Epithelial cell of proximal tubule (primary cell): Measurements from ENCODE around the gene PNP. TPM values are rescaled to one million over a fixed set of nuclear protein-coding genes. Genes with fewer than 3 reads are reported as not detected.
"Not testable (repeated sequence)": the region's sequence is repeated elsewhere in the genome, so short reads cannot be mapped to it uniquely, and the experiment has no call there.

Experiments used
- DNase-seq: peaks from one replicate; pipeline ENCODE4 v3.0.0-alpha.2; 2011; ENCODE audit warnings: low read depth
- H3K4me3 ChIP-seq: 2 replicates; pipeline ENCODE4 v1.5.1; 2011; ENCODE audit warnings: low read depth, mild to moderate bottlenecking, low read length
- total RNA-seq: library from RNA; depleted of rRNA; stranded (reverse); fragments of >200 nt; gene quantifications from 2 replicates; pipeline ENCODE4 v1.2.3, GENCODE V29; 2015
- TF ChIP-seq, protein P1 (sequence below): conservative IDR thresholded peaks from 2 replicates; pipeline ENCODE4 v1.5.1; 2012; ENCODE audit warnings: low read depth, mild to moderate bottlenecking, low read length

PNP gene
- total RNA-seq, 1 donor from 2014 or later: 152 TPM

DNA sequence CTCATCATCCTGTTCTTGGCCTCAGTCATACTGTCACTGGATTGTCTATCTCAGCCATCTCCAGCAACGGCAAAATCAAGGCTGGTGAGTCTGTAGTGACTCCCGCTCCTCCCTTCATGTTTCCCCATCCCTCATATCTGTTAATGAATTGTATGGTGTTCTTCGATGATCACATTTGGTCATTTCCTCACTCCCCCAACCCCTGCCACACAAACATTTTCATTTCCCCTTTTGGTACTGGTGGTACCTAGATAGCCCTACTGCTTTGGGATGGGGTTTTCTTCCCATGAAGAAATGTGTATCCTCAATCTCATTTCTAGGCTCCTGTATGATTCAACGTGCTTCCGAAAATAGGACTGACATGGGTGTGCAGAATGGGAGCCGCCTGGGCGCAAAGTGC lies 30.5 kb upstream of the PNP start:
- no peak overlapping the region for H3K4me3 ChIP-seq
- DNase-seq: no peak
- TF ChIP-seq, protein P1, sequence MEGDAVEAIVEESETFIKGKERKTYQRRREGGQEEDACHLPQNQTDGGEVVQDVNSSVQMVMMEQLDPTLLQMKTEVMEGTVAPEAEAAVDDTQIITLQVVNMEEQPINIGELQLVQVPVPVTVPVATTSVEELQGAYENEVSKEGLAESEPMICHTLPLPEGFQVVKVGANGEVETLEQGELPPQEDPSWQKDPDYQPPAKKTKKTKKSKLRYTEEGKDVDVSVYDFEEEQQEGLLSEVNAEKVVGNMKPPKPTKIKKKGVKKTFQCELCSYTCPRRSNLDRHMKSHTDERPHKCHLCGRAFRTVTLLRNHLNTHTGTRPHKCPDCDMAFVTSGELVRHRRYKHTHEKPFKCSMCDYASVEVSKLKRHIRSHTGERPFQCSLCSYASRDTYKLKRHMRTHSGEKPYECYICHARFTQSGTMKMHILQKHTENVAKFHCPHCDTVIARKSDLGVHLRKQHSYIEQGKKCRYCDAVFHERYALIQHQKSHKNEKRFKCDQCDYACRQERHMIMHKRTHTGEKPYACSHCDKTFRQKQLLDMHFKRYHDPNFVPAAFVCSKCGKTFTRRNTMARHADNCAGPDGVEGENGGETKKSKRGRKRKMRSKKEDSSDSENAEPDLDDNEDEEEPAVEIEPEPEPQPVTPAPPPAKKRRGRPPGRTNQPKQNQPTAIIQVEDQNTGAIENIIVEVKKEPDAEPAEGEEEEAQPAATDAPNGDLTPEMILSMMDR: no peak

DNA sequence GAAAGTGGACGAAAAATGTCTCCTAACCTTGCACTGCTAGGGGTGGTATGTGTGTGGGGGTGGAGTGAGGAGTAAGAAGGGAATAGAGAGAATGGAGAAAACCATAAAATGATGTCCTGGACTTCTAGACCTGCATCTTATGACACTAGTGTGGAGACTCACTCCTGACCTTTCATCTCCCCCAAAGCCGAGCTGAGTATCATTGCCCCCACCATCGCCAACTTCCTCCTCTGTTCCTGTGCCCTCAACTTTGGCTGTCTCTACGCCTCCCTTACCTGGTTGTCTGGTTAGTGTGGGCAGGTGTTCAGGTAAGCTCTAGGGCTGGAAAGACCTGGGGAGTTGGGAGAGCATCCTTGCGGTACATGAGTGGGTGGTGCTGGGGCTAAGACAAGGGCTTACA lies 28.7 kb upstream of the PNP start:
- TF ChIP-seq, protein P1: no peak
- H3K4me3 ChIP-seq: no peak overlapping the region
- DNase-seq: no peak

DNA sequence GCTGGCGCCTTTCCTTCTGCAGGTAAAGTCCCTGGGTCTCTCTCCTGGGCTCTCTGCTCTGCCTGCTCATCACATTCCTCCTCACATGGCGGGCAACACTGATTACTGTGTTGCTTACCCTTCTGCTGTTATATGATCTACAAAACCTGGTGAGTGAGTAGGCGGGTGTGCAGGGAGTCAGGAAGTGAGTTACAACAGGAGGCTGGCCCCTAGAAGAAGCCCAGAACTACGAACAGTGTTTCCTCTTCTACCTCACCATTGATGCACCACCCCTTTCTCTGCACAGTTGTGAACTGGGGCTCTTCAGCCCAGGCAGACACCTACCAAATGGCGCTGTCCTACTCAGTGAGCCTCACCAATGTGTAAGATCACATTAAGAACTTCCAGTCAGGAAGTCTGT lies 28.3 kb upstream of the PNP start:
- TF ChIP-seq, protein P1: peak; percentile 4
- no peak for DNase-seq
- no peak overlapping the region for H3K4me3 ChIP-seq

DNA sequence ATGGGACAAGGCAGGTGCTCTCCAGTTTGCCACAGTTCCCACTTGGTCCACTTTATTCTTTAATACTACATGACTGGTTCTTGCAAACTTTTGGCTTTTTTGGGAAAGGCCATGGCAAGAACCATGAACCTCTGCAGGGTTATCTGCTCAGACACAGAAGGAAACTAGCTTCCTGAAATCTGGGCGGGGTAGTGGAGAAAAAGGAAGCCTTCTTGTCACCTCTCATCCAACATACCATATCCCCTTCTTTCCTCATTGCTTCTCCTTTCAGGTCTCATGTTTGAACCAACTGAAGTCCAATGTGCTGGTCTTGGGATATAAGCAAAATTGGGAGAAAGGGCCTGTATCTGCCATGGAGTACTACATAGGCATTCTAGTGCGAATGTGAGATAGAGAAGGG lies 27.7 kb upstream of the PNP start:
- TF ChIP-seq, protein P1: no peak
- DNase-seq: no peak
- no peak overlapping the region for H3K4me3 ChIP-seq

DNA sequence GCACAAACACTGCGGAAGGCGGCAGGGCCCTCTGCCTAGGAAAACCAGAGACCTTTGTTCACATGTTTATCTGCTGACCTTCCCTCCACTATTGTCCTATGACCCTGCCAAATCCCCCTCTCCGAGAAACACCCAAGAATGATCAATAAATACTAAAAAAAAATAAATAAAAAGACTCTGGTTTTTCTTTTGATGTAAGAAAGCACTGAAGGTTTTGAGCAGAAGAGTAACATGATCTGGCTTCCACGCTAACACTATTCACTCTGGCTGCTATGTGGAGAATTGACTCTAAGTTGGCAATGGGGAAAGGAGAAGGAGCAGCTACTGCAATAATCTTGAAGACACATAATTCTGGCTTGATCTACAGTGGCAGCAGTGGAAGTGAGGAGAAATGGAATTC lies 25.6 kb upstream of the PNP start:
- not testable (repeated sequence) for DNase-seq

DNA sequence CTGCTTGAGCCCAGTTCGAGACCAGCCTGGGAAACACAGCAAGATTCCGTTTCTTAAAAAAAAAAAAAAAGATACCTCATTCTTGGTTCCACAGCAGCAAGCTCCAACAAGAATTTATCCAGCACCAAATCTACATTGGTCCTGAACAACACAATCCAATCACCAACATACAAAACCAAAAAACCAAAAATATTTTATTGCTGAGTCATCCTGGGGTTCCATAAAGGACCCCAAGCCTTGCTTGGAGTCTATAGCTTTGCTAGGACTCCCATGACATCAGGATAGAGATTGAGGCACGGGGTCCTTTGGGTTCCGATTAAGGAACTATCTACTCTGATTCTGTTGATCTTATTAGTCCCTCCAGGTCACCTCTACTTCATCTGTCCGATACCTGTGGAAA lies 22.3 kb upstream of the PNP start:
- no peak for DNase-seq
- TF ChIP-seq, protein P1: no peak
- no peak overlapping the region for H3K4me3 ChIP-seq

More for the DNA sequence above, 25.6 kb upstream of the PNP start:
- H3K4me3 ChIP-seq: not testable (repeated sequence)

DNA sequence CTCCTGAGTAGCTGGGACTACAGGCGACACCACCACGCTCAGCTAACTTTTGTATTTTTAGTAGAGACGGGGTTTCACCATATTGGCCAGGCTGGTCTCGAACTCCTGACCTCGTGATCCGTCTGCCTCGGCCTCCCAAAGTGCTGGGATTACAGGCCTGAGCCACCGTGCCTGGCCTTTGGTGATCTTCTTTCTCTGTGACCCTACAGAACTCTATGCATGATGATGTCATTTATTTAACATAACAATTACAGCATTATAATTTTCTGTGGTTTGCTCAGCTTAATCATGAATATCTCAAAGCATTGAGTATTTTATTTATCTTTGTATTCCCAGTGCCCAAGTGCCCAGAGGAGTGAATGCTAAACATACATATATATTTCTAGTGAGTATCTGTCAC lies 16.4 kb upstream of the PNP start:
- not testable (repeated sequence) for H3K4me3 ChIP-seq, DNase-seq

DNA sequence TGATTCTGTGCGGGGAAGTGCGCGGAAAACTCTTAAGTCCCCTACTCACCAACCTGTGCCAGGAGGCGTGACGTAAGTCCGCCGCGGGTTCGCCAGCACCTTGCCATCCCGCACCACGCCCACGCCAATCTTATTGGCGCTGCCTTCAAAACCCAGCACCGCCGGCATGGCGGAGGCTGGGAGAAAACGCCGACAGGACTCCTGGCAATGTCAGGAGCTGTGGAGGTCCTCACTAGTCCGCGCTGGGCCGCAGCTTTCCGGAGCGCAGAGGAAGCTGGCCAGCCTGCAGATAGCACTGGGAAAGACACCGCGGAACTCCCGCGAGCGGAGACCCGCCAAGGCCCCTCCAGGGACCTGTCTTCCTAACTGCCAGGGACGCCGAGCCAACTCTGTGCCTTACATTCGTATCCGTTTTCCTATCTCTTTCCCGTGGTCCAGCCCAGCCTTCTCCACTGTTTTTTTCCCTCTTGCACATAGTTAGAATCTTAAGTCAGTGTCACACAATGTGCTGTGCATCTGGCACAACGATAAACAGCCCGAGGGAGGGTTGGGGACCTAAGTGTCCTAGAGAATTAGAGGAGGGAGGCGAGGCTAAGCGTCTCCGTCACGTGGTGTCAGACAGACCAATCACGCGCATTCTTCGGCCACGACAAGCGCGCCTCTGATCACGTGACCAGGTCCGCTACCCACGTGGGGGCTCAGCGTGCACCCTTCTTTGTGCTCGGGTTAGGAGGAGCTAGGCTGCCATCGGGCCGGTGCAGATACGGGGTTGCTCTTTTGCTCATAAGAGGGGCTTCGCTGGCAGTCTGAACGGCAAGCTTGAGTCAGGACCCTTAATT lies 14.5 kb upstream of the PNP start, which contains the start of the genes APEX1 and OSGEP:
Gene APEX1, plus strand, starts transcription at position 711 of the 839 bp plus-strand sequence. CDS start 420 bp downstream, outside the sequence.
Gene OSGEP, minus strand, starts transcription at position 297 of the 839 bp plus-strand sequence. Its CDS starts 129 bp downstream, at position 168.
- TF ChIP-seq, protein P1: no peak
- H3K4me3 ChIP-seq: peak within 1 kb of the TSS; percentile 78
- DNase-seq: peak; percentile 92
